Left colon (tissue), 2 donors: Measurements from ENCODE around the gene TBC1D14. TPM values are rescaled to one million over a fixed set of nuclear protein-coding genes. Genes with fewer than 3 reads are reported as not detected.

Experiments
- ATAC-seq: fragments of 200-7000 bp; cut with Tn5 transposase; one replicate; pipeline ENCODE4 v1.9.1; 2020; ENCODE audit warnings: mild to moderate bottlenecking, moderate library complexity
- DNase-seq, 2 donors: peaks; one replicate each; pipeline ENCODE4 v3.0.0-alpha.2; 2020
- intact Hi-C, 2 donors: fragments of 100-400 bp; cut with DNase I in 1 of 2; cut with micrococcal nuclease in 1 of 2; formaldehyde crosslinking; loops; one replicate each; pipeline versions ENCODE4 v1.11.2 to v1.14.0; 2022; cut with DNase I, micrococcal nuclease
- total RNA-seq, 2 donors: library from RNA; stranded (reverse); fragmentation: NEBNext Ultra II Directional; extraction: Animal tissue kit (Norgen Biotek cat#: 25700); gene quantifications; one replicate each; pipeline ENCODE4 v1.2.1, GENCODE V29; 2021
- donor health status: DM: no; HTN: no; CAD: no.
- donor health status: DM: yes; HTN: yes; CAD: no.

The TBC1D14 gene
- total RNA-seq, 2 donors from 2014 or later = 53.1 to 56.6 TPM

DNA sequence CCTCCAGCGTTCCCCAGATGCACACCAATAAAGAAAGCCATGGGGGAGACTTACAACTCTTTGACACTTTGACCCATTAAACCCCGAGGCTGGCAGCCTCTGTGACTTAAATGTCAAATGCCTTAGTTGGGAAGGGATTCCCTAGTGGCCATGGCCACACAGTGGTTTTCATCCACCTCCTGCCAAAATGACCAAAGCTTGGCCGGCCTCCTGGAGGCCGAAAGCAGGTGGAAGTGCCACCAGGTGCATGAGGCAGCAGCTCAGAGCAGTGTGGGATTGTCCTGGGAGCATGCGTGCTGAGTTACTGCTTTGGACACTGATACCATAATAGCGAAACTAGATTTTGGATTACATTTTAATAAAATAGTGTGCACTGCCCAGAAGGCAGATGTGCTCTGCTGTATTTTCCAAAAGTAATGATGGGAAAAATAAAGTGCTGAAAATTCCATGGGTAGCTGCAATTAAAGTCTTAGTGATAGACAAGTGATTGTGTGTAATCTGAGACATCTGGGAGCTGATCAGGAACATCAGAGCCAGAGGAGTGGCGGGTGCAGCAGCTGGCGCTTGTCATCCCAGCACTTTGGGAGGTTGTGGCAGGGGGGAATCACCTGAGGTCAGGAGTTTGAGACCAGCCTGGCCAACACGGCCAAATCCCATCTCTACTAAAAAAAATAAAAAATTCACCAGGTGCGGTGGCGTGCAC, 93.7 kb downstream of the TBC1D14 start:
- DNase-seq = no peak
- intact Hi-C loops = no loop called here
- no peak for ATAC-seq

- ATAC-seq (no peak), DNase-seq (no peak)
- intact Hi-C loops = no loop called here
Measured at GRCh38 chr4:7003879-7004240, 94.2 kb downstream of the TBC1D14 start.

DNA sequence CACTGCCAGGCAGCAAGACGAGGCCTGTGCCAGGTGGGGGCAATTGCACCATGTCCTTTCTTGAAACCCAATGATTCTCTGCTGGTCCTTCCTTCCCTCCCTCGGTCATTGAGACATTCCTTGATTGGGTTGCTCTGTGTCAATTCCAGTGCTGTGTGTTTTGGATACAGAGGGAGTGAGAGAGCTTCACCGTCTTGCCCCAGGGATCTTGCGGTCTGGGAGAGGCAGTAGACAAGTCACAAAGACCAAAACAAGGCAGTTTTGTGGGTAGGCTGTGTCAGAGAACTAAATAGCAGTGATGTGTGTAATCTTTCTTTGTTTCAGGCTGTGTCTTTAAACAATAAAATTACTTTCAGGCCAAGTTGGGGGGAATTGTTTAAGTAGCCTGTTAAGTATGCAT, 94.7 kb downstream of the TBC1D14 start:
- DNase-seq (no peak), ATAC-seq (no peak)
- intact Hi-C loops = no loop called here

DNA sequence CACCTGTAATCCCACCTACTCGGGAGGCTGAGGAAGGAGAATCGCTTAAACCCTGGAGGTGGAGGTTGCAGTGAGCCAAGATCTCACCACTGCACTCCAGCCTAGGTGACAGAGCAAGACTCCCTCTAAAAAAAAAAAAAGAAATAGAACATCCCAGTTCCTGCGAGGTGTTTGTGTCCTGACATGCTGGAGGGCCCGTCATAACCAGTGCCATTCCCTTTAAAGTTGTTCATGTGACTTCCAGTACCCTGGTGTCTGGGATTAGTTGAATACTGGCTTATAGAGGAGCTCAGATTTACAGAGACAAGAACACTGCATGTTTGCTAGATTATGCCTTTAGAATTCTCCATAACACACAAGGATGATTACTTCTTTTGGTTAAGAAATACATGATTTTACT, 95.9 kb downstream of the TBC1D14 start:
- ATAC-seq = no peak
- no peak for DNase-seq
- intact Hi-C loops = no loop called here

DNA sequence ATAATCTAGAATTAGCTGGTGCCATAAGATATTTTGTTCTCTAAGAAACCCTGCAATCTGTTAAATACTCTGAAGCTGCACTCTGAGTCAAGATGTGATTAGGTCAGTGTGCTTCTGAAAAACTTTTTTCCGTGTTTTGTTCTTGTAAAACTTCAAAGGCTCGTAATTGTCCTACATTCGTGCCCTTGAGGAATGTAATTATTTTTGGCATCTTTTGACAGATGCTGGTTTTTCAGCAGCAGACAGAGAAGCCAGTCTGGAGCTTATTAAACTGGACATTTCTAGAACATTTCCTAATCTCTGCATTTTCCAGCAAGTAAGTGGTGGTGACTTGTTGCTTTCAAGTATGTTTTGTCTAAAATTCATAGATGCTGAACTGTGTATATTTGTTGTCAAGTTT, 96.8 kb downstream of the TBC1D14 start:
- DNase-seq (no peak), ATAC-seq (no peak)
- intact Hi-C loops = no loop called here

- ATAC-seq (no peak), DNase-seq (no peak)
- intact Hi-C loops = no loop called here
Measured at GRCh38 chr4:7007142-7007907, 97.7 kb downstream of the TBC1D14 start.

GRCh38 chr4:7007944-7008343, 98.3 kb downstream of the TBC1D14 start:
- ATAC-seq = peak; percentile 56
- intact Hi-C loops = no loop called here
- no peak for DNase-seq

GRCh38 chr4:7009564-7009963, 99.9 kb downstream of the TBC1D14 start:
- intact Hi-C loops = no loop called here
- ATAC-seq (no peak), DNase-seq (no peak)

DNA sequence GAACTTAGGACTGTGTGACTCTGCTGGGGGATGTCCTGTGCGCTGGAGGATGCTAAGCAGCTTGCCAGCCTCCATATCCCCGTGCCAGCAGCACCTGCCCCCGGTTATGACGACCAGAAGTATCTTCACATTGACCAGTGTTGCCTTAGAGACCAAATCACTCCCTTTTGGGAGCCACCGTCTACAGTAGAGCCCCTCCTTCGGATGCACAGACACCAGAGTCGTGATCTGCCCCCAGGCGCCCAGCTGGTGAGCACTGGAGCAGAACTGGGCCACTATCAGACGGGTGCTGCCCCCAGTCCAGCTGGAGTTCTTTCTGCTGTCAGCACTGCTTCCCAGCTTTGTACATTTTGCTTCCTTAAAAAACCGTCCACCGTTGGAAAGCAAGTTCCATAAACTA, 103.5 kb downstream of the TBC1D14 start:
- intact Hi-C loops = no loop called here
- ATAC-seq (no peak), DNase-seq (no peak)

DNA sequence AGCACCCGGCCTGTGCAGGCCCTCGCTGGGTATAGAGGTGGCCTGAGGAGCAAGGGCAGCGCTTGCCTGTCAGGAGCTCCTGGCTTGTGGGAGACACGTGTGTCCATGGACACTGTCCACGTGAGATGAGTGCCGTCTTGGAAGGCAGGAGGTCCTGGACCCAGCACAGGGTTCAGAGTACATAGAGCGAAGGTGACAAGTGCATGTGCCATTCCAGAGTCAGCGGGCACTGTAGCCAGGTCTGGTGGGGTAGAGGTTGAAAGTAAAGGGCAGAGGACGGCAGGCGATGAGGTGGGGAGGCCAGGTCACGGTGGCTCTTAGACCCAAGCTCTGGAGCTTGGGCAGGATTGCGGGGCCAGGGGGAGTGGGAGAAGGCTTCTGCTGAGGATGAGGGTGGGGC, 105.2 kb downstream of the TBC1D14 start:
- ATAC-seq = no peak
- intact Hi-C loops = no loop called here
- DNase-seq = no peak

GRCh38 chr4:7015383-7016035, 105.9 kb downstream of the TBC1D14 start:
- intact Hi-C loops = no loop called here
- DNase-seq (no peak), ATAC-seq (peak; percentile 7)

- intact Hi-C loops = no loop called here
- DNase-seq = no peak
- ATAC-seq = no peak
Measured at GRCh38 chr4:7016086-7016485, 106.5 kb downstream of the TBC1D14 start.

DNA sequence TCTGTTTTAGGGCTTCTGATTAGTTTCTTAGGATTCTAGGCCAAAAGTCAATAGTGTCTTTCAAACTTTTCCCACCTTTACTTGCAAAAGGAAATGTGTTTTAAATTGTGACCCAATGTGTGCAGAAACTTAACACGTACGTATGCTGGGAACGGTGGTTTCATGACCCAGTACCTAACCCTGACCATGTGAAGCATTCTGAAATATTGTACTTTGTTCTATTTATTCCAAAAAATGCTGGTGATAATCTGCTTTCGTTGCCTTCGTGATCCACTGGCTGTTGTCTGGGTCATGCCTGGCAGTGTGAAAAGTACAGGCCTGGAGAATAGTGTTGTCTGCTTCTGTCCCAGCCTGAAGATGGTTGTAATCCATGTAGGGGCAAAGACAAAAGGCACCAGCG, 106.9 kb downstream of the TBC1D14 start:
- DNase-seq (no peak), ATAC-seq (no peak)
- intact Hi-C loops = no loop called here

DNA sequence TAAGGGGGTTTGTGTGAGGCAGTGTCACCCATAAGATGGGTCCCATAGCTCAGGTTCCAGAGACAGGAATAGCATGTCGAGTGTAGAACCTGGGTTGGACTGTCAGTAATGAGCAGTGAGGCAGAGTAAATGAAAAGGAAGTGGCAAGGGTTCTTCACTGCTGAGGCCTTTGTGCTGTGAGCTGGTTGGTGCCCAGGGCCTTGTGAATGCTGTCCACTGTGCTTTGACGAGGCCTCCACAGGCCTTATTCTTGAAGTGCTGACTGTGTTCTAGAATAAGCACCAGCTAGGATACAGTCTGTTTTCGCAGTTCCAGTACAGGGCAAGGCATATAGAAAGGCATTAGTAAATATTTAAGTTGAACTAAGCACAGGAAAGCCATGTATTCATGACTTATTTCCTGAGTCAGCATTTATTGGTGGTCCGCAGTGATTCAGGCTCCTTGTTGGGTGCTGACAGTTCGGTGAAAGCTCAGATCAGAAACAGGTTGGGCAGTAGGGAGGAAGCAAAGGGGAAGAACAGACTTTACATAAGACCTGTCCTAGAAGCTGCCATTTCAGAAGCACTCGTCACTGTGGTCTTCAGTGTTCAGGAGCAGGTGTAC, 107.9 kb downstream of the TBC1D14 start:
- DNase-seq (no peak), ATAC-seq (no peak)
- intact Hi-C loops = no loop called here

DNA sequence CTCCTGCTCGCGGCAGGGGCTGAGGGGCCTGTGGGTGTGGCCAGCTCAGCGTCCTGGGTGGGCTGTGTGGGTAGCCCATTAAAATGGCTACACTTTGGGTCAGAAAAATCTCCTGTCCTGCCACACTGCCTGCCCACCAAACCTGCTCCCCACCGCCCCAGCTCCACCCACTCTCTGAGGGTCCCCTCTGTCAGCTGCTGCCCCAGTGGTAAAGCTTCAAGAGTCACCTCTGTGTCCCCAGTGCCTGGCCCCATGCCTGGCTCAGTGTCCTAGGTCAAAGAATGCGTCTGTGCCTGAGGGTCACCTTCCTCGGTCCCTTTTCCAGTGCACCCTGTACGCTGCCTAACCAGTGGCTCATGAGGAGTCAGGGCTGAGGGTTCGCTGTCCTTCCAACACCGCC, 108.7 kb downstream of the TBC1D14 start:
- DNase-seq (no peak), ATAC-seq (no peak)
- intact Hi-C loops = no loop called here

DNA sequence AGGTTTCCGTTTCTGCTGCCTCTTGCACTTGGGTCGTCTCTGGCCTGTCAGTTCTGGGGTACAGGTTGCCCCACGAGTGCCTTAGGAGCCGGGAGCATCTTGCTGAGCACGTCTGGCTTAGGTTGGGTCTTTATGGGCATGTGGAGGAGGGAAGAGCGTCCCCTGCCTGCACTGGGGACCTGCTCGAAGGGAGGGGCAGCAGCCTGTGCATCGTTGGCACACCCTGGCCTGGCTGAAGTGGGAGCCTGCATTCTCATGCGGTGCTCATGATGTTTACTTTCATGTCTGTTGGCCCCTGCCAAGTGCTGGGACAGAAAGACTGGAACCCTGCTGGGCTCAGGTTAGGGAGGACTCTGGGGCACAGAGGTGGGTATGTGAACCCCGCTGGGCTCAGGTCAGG, 109.7 kb downstream of the TBC1D14 start:
- ATAC-seq (no peak), DNase-seq (no peak)
- intact Hi-C loops = no loop called here

- intact Hi-C loops = no loop called here
- DNase-seq = no peak
- no peak for ATAC-seq
Measured at GRCh38 chr4:7020290-7020689, 110.7 kb downstream of the TBC1D14 start.

DNA sequence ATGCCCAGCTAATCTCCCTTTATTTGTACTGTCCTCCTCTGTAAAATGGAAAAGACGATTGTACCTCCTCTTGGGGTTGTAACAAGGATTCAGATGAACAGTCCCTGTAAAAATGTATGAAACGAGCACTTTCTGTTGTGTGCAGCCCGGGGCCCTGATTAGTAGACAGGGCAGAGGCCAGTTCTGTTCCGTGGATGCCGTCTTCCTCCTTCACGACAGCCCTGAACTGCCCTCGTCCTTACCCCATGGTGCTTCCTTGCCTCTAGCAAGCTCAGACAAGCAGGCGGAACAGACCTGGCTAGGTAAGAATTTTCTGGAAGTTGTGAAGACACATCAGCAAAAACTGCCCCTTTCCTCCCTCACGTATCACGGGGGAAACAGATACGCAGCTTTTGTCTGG, 111.2 kb downstream of the TBC1D14 start:
- intact Hi-C loops = no loop called here
- DNase-seq (no peak), ATAC-seq (no peak)

- intact Hi-C loops = no loop called here
- DNase-seq (no peak), ATAC-seq (no peak)
Measured at GRCh38 chr4:7021355-7021754, 111.7 kb downstream of the TBC1D14 start.
